OCI-LY3 (cell line): ENCODE data around the gene FAM174B.

Experiments used
- EZH2phosphoT487 ChIP-seq: fragments of 200-600 bp; shearing (Covaris generic); IDR thresholded peaks from 2 replicates; pipeline ENCODE4 v1.6.1; 2018; ENCODE audit warnings: antibody characterized with exemption, mixed run types, low read depth
- TF ChIP-seq, protein P1 (sequence below): fragments of 200-600, 300-600 bp; sonication (generic); IDR thresholded peaks from 2 replicates; pipeline ENCODE4 v1.5.1; 2014; ENCODE audit warnings: antibody characterized with exemption, low read length, low read depth

DNA sequence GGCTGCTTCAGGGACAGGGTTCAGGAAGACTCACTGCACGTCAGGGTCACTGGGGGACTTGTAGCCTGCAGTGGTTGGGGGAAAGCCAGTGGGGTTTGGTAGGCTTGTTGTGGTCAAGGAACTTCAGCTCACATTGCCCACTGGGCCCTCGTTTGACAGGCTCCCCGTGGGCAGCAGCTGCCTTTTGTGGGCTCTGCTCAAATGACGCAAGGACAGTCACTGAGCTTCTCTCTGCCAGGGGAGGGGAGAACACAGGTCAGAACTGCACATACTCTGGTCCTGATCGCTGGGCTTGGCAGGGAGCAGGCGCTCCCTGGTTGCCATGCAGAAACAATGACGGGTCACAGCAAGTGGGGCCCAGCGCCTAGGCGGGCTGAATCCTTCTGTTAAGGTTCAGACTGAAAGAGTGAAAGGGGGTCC is 45.5 kb downstream of the FAM174B start:
- TF ChIP-seq, protein P1, sequence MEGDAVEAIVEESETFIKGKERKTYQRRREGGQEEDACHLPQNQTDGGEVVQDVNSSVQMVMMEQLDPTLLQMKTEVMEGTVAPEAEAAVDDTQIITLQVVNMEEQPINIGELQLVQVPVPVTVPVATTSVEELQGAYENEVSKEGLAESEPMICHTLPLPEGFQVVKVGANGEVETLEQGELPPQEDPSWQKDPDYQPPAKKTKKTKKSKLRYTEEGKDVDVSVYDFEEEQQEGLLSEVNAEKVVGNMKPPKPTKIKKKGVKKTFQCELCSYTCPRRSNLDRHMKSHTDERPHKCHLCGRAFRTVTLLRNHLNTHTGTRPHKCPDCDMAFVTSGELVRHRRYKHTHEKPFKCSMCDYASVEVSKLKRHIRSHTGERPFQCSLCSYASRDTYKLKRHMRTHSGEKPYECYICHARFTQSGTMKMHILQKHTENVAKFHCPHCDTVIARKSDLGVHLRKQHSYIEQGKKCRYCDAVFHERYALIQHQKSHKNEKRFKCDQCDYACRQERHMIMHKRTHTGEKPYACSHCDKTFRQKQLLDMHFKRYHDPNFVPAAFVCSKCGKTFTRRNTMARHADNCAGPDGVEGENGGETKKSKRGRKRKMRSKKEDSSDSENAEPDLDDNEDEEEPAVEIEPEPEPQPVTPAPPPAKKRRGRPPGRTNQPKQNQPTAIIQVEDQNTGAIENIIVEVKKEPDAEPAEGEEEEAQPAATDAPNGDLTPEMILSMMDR = no peak
- TF ChIP-seq EZH2phosphoT487 = no peak
